ENCODE measurements around the gene RNF138. TPM values are rescaled to one million over a fixed set of nuclear protein-coding genes. Genes with fewer than 3 reads are reported as not detected.

The RNF138 gene
- polyA plus RNA-seq, 3 donors, result 62.8 to 70.5 (median 67.1) TPM

DNA sequence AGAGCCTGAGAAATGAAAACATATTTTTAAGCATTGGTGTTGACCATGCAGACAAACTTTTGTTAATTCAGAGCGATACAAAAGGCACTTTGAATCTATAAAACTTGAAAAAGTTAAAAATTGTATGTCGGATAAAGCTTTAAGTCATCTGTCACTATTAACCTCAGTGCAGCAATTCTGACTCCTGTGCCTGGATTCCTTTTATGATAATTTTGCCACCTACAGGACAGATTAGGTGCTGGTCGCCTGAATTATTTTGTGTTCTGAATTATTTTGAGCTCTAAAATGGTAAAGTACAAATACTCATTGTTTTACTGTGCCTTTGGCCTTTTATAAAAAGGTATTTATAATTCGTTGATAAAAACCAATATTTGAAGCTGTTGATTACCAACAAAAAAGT, 19.4 kb upstream of the RNF138 start:
- TF ChIP-seq, protein P1, sequence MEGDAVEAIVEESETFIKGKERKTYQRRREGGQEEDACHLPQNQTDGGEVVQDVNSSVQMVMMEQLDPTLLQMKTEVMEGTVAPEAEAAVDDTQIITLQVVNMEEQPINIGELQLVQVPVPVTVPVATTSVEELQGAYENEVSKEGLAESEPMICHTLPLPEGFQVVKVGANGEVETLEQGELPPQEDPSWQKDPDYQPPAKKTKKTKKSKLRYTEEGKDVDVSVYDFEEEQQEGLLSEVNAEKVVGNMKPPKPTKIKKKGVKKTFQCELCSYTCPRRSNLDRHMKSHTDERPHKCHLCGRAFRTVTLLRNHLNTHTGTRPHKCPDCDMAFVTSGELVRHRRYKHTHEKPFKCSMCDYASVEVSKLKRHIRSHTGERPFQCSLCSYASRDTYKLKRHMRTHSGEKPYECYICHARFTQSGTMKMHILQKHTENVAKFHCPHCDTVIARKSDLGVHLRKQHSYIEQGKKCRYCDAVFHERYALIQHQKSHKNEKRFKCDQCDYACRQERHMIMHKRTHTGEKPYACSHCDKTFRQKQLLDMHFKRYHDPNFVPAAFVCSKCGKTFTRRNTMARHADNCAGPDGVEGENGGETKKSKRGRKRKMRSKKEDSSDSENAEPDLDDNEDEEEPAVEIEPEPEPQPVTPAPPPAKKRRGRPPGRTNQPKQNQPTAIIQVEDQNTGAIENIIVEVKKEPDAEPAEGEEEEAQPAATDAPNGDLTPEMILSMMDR (IDR thresholded peaks at IDR 0.05), result peak; percentile 70
- DNase-seq, result peak in 2 of 3 donors; percentile 19 to 38
- Histone ChIP-seq H3K27me3 (ENCODE audit: control insufficient read depth in 2 of 2, insufficient read depth in 2 of 2, low read length in 2 of 2) (no peaks in the 10 kb centered on the region), H3K9me3 (replicated peaks in 1 of 2; ENCODE audit: control insufficient read depth in 1 of 2, insufficient read depth in 1 of 2, low read length in 2 of 2) (no peaks in the 10 kb centered on the region), H3K4me3 (replicated peaks in 1 of 3; ENCODE audit: low read depth in 2 of 3, low read length in 3 of 3) (no peak overlapping the region), H3K27ac (ENCODE audit: low read depth in 1 of 2, low read length in 2 of 2) (no peak overlapping the region), H3K79me2 (ENCODE audit: insufficient read depth, low read length) (no peaks in the 10 kb centered on the region), H4K20me1 (ENCODE audit: insufficient read depth, low read length) (no peaks in the 10 kb centered on the region), H2AFZ (ENCODE audit: insufficient read depth, low read depth, low read length, poor library complexity, severe bottlenecking) (no peak overlapping the region), H3K9ac (ENCODE audit: insufficient read depth, low read length, poor library complexity, severe bottlenecking) (no peak overlapping the region), H3K4me1 (ENCODE audit: control insufficient read depth in 1 of 2, insufficient read depth in 2 of 2, low read length in 2 of 2) (no peaks in the 10 kb centered on the region), H3K4me2 (replicated peaks; ENCODE audit: extremely low read depth, low read length, poor library complexity, severe bottlenecking) (no peak overlapping the region), H3K36me3 (replicated peaks in 1 of 2; ENCODE audit: control insufficient read depth in 1 of 2, insufficient read depth in 2 of 2, low read length in 2 of 2) (peaks cover 26 to 44% of the 10 kb centered on the region in 2 donors)
- Mint-ChIP-seq H3K4me1 (no peaks in the 10 kb centered on the region), H3K27ac (no peak overlapping the region), H3K9me3 (peaks cover 0 to 3% (median 0%) of the 10 kb centered on the region in 7 donors), H3K27me3 (ENCODE audit: low read depth in 3 of 3) (peaks cover 0 to 2% (median 0%) of the 10 kb centered on the region in 3 donors), H3K36me3 (peaks cover 32 to 44% of the 10 kb centered on the region in 2 donors), H3K4me3 (no peak overlapping the region)
- intact Hi-C loops (cut with micrococcal nuclease), result no loop called here
- no CpG with 5 or more reads among the region's 4 CpGs for WGBS (ENCODE audit: insufficient coverage)

DNA sequence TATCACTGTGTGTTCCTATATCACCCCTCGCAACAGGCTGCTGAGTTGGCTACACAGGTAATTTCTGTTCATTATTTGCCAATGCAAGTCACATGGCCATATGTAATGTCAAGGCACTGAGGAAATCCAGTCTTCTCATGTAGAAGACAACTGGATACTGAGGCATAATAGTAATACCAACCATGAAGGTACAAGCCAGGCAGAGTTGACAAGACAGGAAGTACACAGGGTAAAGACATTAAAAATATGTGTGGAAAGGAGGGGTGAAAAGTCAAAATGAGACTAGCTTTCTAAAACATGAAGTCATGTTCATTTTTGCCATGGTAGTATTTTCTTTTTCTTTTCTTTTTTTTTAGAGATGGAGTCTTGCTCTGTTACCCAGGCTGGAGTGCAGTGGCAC, 17.5 kb upstream of the RNF138 start:
- H4K20me1 ChIP-seq (ENCODE audit: insufficient read depth, low read length), result no peaks in the 10 kb centered on the region
- no peak overlapping the region for H3K9ac ChIP-seq (ENCODE audit: insufficient read depth, low read length, poor library complexity, severe bottlenecking)
- H3K4me3 ChIP-seq (replicated peaks in 1 of 3; ENCODE audit: low read depth in 2 of 3, low read length in 3 of 3), result no peak overlapping the region
- H3K27me3 ChIP-seq (ENCODE audit: control insufficient read depth in 2 of 2, insufficient read depth in 2 of 2, low read length in 2 of 2), result no peaks in the 10 kb centered on the region
- no peak for DNase-seq
- H2AFZ ChIP-seq (ENCODE audit: insufficient read depth, low read depth, low read length, poor library complexity, severe bottlenecking), result no peak overlapping the region
- intact Hi-C loops (cut with micrococcal nuclease), result no loop called here
- no peak overlapping the region for H3K27ac Mint-ChIP-seq
- no peak overlapping the region for H3K27ac ChIP-seq (ENCODE audit: low read depth in 1 of 2, low read length in 2 of 2)
- TF ChIP-seq, protein P1 (IDR thresholded peaks at IDR 0.05), result no peak
- no peaks in the 10 kb centered on the region for H3K4me1 ChIP-seq (ENCODE audit: control insufficient read depth in 1 of 2, insufficient read depth in 2 of 2, low read length in 2 of 2)
- H3K9me3 ChIP-seq (replicated peaks in 1 of 2; ENCODE audit: control insufficient read depth in 1 of 2, insufficient read depth in 1 of 2, low read length in 2 of 2), result no peaks in the 10 kb centered on the region
- peaks cover 0 to 2% (median 0%) of the 10 kb centered on the region in 3 donors for H3K27me3 Mint-ChIP-seq (ENCODE audit: low read depth in 3 of 3)
- peaks cover 12 to 27% of the 10 kb centered on the region in 2 donors for H3K36me3 ChIP-seq (replicated peaks in 1 of 2; ENCODE audit: control insufficient read depth in 1 of 2, insufficient read depth in 2 of 2, low read length in 2 of 2)
- H3K36me3 Mint-ChIP-seq, result peaks cover 21 to 37% of the 10 kb centered on the region in 2 donors
- no peak overlapping the region for H3K4me3 Mint-ChIP-seq
- no peaks in the 10 kb centered on the region for H3K79me2 ChIP-seq (ENCODE audit: insufficient read depth, low read length)
- H3K9me3 Mint-ChIP-seq, result peaks cover 0 to 3% (median 0%) of the 10 kb centered on the region in 7 donors
- WGBS (ENCODE audit: insufficient coverage), result 100% methylated on average over 1 of the region's 1 CpG
- H3K4me2 ChIP-seq (replicated peaks; ENCODE audit: extremely low read depth, low read length, poor library complexity, severe bottlenecking), result no peak overlapping the region
- H3K4me1 Mint-ChIP-seq, result no peaks in the 10 kb centered on the region
